Right lobe of liver (tissue), 4 donors: ENCODE measurements around the gene QPCT.

Source experiments
- CTCF ChIP-seq, 4 donors: fragments of 200-600 bp in 3 of 4; fragments of 450-650 bp in 1 of 4; IDR thresholded peaks; one replicate each; pipeline versions ENCODE4 v1.5.1 to v1.8.0; 2016 to 2022; ENCODE audit warnings: antibody characterized with exemption in 4 of 4, mild to moderate bottlenecking in 2 of 4
- POLR2A ChIP-seq: fragments of 450-650 bp; IDR thresholded peaks from one replicate; pipeline ENCODE4 v1.6.1; 2017; ENCODE audit warnings: antibody characterized with exemption, mild to moderate bottlenecking
- donor health status: DM: no; HTN: no; CAD: no.
- donor health status: DM: no; HTN: no; CAD: no.
- donor health status: DM: no; HTN: yes; CAD: no.

- TF ChIP-seq CTCF (IDR thresholded peaks at IDR 0.05) (no peak), POLR2A (no peak)
These were observed 58.2 kb downstream of the QPCT start for GRCh38 chr2:37402636-37403035.
